Gastroesophageal sphincter (tissue), 3 donors: ENCODE measurements around the gene HTRA3.

Experiments used
- CTCF ChIP-seq, 4 experiments: fragments of 200-600 bp in 2 of 4; fragments of 450-650 bp in 2 of 4; sonication (generic) in 1 of 4; IDR thresholded peaks; one replicate each; pipeline ENCODE4 v1.5.1; 2017 to 2019; ENCODE audit warnings: antibody characterized with exemption in 4 of 4, mild to moderate bottlenecking in 2 of 4, moderate library complexity in 2 of 4
- POLR2A ChIP-seq, 2 donors: fragments of 450-650 bp; IDR thresholded peaks; one replicate each; pipeline ENCODE4 v1.6.1; 2017; ENCODE audit warnings: antibody characterized with exemption in 2 of 2, mild to moderate bottlenecking in 2 of 2, moderate library complexity in 1 of 2

- TF ChIP-seq CTCF (IDR thresholded peaks at IDR 0.05), result no peak
- no peak for TF ChIP-seq POLR2A (IDR thresholded peaks at IDR 0.05)
Measured at GRCh38 chr4:8225706-8226443, 43.7 kb upstream of the HTRA3 start.
